Iris pigment epithelial cell (primary cell): ENCODE measurements around the gene RGCC.

Experiments used
- DNase-seq: peaks from one replicate; pipeline ENCODE4 v3.0.0-alpha.2; 2011; ENCODE audit warnings: low read depth

The RGCC gene

GRCh38 chr13:41516166-41516565, 58.8 kb downstream of the RGCC start:
- DNase-seq, result no peak

GRCh38 chr13:41516760-41517159, 59.4 kb downstream of the RGCC start:
- no peak for DNase-seq

- no peak for DNase-seq
Observed at GRCh38 chr13:41520016-41520659, 62.8 kb downstream of the RGCC start.
